NCI-H2196 treated with DMSO at 0.1 percent for 48 hours (cell line): ENCODE measurements around the gene SLC22A14.
"Not testable (repeated sequence)": the region's sequence is repeated elsewhere in the genome, so short reads cannot be mapped to it uniquely, and the experiment has no call there.

Source experiments
- DNase-seq: peaks from one replicate; lab custom pipeline; 2025; ENCODE audit not compliant: unreplicated experiment; lab: John Stamatoyannopoulos, UW

Gene SLC22A14, protein sequence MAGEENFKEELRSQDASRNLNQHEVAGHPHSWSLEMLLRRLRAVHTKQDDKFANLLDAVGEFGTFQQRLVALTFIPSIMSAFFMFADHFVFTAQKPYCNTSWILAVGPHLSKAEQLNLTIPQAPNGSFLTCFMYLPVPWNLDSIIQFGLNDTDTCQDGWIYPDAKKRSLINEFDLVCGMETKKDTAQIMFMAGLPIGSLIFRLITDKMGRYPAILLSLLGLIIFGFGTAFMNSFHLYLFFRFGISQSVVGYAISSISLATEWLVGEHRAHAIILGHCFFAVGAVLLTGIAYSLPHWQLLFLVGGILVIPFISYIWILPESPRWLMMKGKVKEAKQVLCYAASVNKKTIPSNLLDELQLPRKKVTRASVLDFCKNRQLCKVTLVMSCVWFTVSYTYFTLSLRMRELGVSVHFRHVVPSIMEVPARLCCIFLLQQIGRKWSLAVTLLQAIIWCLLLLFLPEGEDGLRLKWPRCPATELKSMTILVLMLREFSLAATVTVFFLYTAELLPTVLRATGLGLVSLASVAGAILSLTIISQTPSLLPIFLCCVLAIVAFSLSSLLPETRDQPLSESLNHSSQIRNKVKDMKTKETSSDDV

DNA sequence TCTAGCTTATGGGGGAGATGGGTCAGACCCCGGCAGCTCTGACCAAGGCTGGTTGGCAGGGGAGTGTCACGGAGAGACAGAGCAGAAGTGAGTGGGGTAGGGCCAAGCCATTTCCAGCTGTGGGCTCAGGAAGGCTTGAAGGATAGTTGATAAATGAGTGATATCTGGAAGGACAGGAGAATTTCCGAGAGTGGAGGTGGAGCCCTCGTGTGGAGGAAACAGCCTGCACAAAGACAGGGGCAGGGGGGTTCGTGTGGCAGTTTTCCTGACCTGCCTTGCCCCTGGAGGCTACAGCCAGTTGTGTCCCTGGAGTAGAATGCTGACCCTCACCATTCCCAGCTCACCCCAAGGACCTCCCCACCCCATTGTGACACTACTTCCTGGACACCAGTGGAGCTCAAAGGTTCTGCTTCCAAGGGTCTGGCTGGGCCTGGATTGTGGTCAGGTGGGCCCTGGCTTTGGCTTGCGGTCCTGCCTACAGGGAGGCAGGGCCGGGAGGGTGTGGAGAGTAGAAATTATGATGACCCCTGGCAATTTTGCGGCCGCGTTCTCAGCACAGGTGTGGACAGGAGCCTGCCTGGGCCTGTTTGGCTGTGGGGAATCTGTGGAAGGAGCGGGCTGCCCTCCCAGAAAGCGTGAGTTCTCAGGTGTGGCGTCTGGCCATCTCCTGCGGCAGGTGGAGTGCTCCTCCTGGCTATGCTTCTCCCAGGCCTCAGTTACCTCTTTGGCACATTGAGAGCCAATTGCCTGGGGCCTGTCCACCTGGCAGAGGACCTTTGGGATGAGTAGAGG, at the start of gene SLC22A14:
TSS of gene SLC22A14 (plus strand) at position 400 of the 792 bp plus-strand sequence. CDS start 23,733 bp downstream, outside the sequence.
- DNase-seq, result no peak

DNA sequence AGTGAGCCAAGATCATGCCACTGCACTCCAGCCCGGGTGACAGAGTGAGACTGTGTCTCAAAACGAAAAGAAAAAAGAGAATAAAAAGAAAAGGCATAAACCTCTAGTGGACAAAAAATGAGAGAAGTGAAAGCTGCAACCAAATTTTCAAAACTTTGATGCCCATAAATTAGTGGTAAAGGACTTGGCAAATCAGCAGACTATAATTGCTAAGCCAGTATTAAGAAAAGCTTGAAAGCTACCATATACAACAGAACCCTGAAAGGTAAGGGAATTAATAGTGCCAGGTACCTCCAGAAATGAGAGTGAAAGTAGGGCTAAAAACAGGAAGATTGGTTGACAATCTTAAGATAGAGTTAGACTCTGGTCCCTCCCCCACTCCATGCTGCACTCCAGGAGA, 49.4 kb upstream of the SLC22A14 start:
- no peak for DNase-seq

DNA sequence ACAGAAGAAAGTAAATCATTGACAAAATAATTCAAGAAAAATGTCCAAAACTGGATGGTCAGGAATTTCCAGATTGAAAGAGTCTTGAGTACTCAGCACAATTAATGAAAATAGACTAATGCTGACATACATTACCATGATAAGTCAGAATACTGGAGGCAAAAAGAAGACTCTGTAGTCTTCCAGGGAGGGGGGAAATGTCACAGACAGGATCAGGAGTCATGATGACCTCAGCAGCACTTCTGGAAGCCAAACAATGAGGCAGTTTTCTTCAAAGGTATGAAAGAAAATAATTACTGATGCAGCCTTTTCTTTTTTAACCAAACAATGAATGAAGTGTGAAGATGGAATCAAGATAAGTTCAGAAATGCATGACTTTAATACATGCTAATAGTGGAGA, 46.6 kb upstream of the SLC22A14 start:
- DNase-seq, result no peak

DNA sequence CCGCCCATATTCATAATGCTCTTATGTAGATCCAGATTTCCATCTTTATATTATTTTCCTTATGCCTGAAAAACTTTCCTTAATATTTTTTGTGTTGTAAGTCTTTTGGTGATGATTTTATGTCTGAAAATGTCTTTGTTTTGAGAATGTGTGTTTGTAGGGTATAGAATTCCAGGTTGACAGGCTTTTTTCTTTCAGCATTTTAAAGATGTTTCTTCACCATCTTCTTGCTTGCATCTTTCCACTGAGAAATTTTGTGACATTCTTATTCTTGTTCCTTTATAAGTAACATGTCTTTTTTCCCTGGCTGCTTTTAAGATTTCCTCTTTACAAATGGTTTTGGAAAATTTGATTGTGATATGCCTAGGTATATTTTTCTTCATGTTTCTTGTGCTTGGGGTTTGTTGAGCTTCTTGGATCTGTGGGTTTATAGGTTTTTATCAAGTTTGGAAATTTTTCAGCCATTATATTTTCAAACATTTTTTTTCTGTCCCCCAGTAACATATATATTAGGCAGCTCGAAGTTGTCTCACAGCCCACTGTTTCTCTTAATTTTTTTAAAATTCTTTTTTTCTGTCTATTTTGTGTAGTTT, 43.6 kb upstream of the SLC22A14 start:
- no peak for DNase-seq

DNA sequence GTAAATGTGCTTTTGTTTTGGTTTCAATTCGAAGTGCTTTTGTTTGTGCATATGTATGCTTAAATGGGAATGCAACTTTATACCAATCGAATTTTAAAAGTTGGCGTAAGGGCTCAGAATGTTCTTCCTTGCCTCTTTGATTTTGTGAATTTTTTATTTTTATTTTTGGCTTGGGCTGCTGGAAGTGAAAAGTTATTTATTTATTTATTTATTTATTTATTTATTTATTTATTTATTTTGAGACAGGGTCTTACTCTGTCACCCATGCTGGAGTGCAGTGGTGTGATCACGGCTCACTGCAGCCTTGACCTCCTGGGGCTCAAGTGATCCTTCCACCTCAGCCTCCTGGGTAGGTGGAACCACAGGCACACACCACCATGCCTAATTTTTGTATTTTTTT, 39.3 kb upstream of the SLC22A14 start:
- DNase-seq, result not testable (repeated sequence)

DNA sequence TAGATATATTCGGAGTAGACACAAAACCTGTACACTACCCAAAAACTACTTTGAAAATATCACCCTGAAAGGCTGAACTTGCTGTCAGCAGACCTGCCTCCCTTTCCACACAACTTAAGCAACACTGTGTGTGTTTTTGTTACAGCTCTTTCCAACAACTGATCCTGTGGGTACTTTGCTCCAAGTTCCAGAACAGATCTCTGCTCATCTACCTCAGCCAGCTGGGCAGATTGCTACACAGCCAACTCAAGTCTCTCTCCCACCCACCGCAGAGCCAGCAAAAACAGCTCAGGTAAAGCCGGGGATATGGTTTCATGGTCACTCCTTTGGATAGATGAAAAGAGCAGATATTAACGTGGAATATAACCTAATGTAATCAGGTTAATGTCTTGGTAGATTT, 36.2 kb upstream of the SLC22A14 start:
- DNase-seq, result no peak

DNA sequence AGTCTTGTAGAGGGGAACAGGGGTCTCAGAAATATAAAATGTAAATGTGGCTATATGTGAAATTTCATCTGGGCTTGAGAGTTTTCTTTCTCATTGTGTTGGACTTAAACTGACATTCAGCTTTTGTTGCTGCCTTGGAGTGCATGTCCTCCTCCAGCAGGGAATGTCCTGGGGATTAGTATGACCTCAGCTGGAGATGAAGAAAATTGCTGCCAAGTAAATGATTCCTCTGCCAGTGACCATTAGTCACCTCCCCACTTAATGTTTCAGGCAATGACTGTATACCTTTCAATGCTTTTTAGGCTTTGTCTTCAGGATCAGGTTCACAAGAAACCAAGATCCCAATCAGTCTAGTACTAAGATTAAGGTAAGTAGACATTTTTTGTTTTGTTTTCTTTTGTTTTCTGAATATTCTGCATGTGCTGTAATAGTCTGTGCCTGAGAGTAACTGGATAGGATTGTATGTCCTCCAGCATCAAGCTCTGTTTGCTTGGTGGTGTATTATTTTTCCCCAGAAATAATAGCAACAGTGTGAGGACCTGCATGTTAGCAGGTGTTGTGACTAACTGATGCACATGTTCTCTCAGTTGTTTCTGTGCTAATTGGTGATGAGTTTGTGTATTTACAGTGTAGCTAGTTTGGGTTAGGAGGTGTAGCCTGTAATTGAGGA, 34.6 kb upstream of the SLC22A14 start:
- DNase-seq, result peak; percentile 12

DNA sequence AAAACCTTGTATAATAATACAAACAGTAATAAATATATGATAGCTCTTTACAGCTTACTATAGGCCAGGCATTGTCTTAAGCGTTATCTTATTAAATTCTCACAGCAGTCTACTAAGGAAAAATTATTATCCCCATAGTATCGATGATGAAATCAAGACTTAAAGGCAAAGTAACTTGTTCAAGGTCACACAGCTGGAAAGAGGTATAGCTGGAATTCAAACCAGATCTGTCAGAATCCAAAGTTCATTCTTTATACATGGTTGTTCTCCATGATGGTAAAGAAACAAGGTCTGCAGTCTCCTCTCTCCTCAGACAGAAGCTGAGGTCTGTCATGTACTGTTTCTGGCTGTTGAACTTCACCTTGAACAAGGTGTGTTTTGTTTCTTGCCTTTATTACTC, 31.9 kb upstream of the SLC22A14 start:
- no peak for DNase-seq

DNA sequence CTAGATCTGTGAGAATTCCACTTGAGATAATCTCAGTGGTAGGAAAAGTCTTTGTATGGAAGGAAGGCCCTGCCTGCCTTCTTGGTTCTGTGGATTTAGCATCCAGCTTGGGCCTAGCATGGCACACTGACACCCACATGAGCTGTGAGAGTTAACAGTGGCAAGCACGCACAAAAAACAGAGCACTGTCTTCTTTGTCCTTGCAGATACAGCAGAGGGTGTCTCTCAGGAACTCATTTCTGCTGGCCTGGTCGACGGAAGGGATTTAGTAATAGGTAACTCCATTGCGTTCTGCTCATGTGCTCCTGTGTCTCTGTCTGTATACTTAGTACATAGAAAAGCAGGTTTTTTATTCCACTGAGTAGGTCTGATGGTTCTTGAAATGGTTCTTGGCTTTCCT, 30.9 kb upstream of the SLC22A14 start:
- no peak for DNase-seq

DNA sequence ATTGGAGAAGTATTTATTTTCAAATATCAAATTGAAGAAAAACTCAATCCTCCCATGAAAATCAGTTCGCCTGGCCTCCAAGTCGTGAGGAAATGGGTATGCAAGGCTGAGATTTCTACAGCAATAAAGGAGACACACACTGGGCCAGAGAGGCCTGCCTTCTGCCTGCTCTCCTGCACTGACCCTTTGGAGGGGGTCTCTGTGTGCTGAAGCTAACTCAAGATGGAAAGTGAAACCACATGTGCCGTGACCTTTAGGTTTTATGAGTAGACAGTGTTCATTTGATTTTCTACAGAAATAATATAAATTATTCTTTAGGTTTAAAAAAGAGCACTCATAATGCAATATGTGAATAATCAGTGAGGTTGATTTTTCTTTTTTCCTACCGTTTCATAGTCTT, 28.4 kb upstream of the SLC22A14 start:
- DNase-seq, result no peak

DNA sequence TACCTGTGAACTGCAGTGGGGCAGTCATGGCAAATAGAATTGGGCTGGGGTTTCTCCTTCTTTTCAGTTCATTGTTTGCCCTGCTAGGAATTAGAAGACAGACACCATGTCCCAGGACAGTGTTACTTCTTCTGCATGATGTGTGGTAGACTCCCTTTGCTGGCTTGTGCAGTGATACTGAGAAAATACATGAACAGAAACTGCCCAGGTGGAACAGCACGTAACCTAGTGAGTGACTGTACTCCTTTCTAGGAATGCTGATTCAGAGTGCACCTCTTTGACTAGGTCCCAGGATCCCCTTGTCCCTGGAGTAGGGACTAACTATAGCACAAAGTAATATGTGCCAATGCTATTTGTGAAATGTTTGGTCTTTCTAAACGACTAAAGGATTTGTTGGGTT, 27.2 kb upstream of the SLC22A14 start:
- no peak for DNase-seq

DNA sequence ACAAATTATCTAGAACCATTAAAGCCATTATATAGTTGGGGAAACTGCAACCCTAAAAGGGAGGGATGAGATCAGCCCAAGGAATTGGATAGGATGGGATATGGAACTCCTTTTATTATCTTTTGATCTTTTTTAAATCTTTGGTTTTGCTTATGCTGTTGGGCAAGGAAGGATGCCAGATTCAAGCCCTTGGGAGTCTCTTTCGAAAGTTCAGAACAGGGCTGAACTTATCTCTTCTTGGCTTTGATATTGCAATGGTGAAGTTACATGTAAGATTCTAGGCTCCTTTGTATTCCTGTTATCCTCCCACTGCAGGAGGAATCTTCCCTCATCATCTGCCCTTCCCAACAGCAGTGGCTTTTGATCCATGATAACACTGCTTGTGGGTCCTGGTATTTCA, 26.5 kb upstream of the SLC22A14 start:
- DNase-seq, result no peak

DNA sequence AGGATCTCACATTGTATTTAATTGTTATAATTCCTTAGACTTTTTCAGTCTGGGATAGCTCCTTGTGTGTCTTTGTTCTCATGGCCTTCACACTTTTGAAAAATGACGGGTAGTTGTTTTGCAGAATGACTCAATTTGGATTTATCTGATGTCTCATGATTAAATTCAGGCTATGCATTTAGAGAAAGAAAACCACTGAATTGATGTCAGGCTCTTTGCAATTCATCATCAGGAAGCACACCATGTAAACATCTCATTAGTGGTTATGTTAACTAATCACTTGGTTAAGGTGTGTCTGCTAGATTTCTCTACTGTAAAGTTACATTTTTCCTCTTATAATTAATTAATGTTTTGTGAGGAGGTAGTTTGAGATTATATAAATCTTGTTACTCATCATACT, 24.5 kb upstream of the SLC22A14 start:
- DNase-seq, result no peak

DNA sequence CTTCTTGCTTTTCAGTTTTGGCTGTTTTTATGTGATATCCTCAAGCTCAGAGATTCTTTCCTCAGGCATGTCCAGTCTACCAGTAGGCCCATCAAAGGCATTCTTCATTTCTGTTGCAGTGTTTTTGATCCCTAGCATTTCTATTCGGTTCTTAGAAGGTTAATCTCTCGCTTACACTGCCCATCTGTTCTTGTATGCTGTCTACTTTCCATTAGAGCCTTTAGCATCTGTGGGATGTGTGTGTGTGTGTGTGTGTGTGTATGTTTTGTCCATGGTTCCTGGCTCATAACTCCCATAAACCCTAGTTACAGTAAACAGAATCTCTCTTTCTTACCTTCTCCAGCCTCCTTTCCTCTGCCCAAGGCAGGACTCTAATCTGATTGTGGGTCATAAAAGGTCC, 21.6 kb upstream of the SLC22A14 start:
- DNase-seq, result no peak

DNA sequence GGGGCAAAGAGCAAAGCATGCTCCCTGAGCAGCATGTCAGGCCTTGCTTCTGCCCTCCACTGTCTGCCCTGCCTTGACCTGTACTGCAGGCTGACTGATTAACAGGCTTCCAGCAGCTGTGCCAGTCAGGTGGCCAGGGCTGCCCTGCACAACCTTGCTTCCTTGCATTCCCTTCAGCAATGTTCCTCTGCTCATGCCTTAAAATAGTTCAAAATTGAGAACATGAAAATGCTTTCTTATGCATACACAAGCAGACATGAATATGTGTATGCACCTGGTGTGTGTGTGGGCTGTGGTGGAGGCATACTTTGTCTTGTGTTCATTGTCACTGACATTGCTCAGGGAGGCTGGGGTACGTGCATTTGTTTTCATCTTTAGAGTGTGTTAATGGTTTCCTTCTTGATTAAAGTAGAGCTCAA, 17.7 kb upstream of the SLC22A14 start:
- DNase-seq, result no peak

DNA sequence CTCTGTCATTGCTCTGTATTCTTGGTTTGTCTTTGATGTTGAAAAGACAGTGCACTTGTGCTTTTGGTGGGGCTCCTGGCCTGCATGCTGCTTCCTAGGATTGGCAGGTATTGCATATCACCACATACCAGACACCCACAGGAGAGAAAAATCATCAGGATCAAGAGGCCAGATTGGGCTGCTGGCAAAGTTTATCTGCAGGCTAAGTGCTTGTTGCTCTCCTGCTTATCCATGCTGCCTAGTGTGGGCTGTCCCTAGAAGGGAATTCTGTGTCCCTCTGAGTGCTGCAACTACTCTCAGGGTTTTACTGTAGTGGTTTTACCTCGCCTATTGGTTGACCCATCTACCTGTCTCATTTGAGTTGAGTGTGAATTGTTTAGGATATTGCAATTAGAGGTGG, 17.3 kb upstream of the SLC22A14 start:
- DNase-seq, result no peak

DNA sequence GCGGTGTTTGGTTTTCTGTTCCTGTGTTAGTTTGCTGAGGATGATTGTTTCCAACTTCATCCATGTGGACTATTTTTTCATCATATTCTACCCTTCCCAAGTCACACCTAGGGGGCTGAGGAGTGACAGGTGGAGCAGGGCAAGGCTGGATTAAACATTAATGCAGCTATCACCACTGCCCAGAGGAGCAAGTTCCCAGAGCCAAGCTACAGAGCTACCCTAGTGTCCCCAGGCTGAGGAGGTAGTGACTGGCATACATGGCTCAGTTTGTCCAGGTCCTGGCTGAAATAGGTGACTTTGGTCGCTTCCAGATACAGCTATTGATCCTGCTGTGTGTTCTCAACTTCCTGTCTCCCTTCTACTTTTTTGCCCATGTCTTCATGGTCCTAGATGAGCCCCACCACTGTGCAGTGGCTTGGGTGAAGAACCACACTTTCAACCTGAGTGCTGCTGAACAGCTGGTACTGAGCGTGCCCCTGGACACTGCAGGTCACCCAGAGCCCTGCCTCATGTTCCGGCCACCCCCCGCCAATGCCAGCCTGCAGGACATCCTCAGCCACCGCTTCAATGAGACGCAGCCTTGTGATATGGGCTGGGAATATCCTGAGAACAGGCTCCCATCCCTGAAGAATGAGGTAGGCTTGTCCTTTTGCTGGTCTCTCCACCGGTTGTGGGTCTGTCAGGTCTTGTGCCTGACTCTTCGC, 16.3 kb upstream of the SLC22A14 start, which contains the start of gene SLC22A13:
TSS of gene SLC22A13 (plus strand) at position 209 of the 704 bp plus-strand sequence. CDS start at position 258, 49 bp downstream.
- DNase-seq, result no peak

DNA sequence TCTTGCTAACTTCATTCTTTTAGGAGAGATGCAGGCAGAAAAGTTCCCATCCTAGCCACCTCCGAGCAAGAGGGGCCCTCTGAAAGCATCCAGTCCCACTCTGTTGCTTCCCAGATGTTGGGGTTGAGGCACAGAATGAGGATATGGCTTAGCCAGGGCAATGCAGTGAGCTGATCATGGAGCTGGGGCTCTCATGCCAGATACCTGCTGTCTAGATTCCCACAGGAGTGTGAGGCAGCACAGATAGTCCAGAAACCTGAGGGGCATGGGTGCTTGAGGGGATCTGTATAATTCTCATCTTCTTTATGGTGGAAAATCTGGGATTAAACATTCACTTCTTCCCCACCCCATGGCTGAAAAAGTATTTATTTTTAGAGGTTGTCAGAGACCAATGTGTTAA, 15.3 kb upstream of the SLC22A14 start:
- no peak for DNase-seq

DNA sequence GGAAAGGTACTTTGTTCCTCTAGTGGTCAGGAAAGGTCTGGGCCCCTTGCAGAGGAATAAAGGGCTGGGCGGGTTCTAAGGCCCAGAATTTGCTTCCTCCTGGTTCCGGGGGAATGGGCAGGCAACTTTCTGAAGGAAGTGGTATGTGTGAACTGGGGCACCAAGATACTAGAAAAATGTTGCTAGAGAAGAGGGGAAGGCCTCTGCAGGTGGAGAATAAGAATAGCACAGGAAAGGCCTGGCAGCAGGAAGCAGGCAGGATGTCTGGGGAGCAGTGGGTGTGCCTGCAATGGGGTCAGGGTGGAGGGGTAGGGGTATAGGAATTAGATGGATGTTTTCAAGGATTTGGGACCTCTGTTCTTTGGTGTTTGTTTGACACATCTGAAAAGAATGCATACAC, 14.4 kb upstream of the SLC22A14 start:
- no peak for DNase-seq

DNA sequence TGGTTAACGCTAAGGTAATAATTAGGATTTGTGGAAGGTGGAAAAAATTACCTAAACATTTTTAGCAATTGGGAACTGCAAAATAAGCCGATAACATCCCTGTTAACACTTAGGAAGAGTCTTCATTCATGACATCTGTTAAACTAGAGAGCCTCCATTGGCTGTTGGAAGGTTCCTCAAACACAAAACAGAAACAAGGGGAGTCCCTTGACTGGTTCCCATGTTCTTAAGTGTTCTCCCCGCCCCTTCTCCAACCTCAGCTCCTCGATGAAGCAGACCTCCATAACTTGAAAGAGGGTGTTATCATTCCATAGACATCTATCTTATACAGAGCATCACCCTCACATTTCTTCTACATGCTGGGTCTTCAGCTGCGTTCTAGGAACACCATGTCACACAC, 14.0 kb upstream of the SLC22A14 start:
- DNase-seq, result no peak
